Activated CD8-positive, alpha-beta memory T cell treated with anti-CD3 and anti-CD28 coated beads, Interleukin-2, amount 50 U/mL, for 1 hour (primary cell): Measurements from ENCODE around the gene PHAF1.

Source experiments
- DNase-seq: peaks from one replicate; pipeline ENCODE4 v3.0.0-alpha.2; 2020; ENCODE audit errors: extremely low read depth

The PHAF1 gene

GRCh38 chr16:67195676-67196075 is 85.9 kb downstream of the PHAF1 start:
- DNase-seq: no peak

- DNase-seq: no peak
These were observed 87.1 kb downstream of the PHAF1 start for GRCh38 chr16:67196881-67197280.

GRCh38 chr16:67197704-67198103 is 88.0 kb downstream of the PHAF1 start:
- DNase-seq: no peak
